IMR-90 (cell line): ENCODE results near the gene KLC4. TPM values are rescaled to one million over a fixed set of nuclear protein-coding genes. Genes with fewer than 3 reads are reported as not detected.

Experiments used
- ATAC-seq: fragments of 200-7000 bp; cut with Tn5 transposase; 2 replicates; pipeline ENCODE4 v1.9.1; 2020; ENCODE audit warnings: low read depth, mild to moderate bottlenecking, moderate library complexity
- BruUV-seq: library from RNA; stranded (reverse); fragments of 400-500 nt; replicated peaks from 2 replicates; lab custom pipeline; 2021; lab: Mats Ljungman, UMichigan
- CTCF ChIA-PET: fragments of 300-600 bp; formaldehyde crosslinking; extraction: SDS; loops from one replicate; lab custom pipeline; 2021; ENCODE audit warnings: antibody characterized with exemption; lab: Yijun Ruan, JAX
- POLR2A ChIA-PET: fragments of 300-600 bp; sonication (Branson Sonifier 250); formaldehyde crosslinking; loops from one replicate; lab custom pipeline; 2022; ENCODE audit warnings: antibody characterized with exemption; ENCODE audit not compliant: unreplicated experiment; lab: Charles Lee
- DNase-seq: peaks from one replicate; pipeline ENCODE4 v3.0.0; 2013
- H2AFZ ChIP-seq: replicated peaks from 2 replicates; pipeline ENCODE3; 2013; ENCODE audit warnings: low read length, mild to moderate bottlenecking; ENCODE audit not compliant: poor library complexity
- H2AK5ac ChIP-seq: 2 replicates; pipeline ENCODE4 v1.6.1; 2013; ENCODE audit warnings: low read depth, low read length, inconsistent platforms
- H2AK9ac ChIP-seq: replicated peaks from 2 replicates; pipeline ENCODE3; 2013; ENCODE audit warnings: mild to moderate bottlenecking, low read depth, low read length, moderate library complexity; ENCODE audit not compliant: poor library complexity
- H2BK120ac ChIP-seq: 2 replicates; pipeline ENCODE4 v1.6.1; 2013; ENCODE audit warnings: low read depth, low read length, inconsistent platforms
- H2BK15ac ChIP-seq: 3 replicates; pipeline ENCODE4 v1.6.1; 2013; ENCODE audit warnings: low read depth, low read length, inconsistent platforms
- H2BK20ac ChIP-seq: 2 replicates; pipeline ENCODE4 v1.6.1; 2013; ENCODE audit warnings: low read depth, mild to moderate bottlenecking, inconsistent platforms, low read length, moderate library complexity
- H2BK5ac ChIP-seq: 2 replicates; pipeline ENCODE4 v1.6.1; 2013; ENCODE audit warnings: mild to moderate bottlenecking, low read depth, low read length, inconsistent platforms; ENCODE audit not compliant: poor library complexity, severe bottlenecking
- H3K14ac ChIP-seq: replicated peaks from 2 replicates; pipeline ENCODE4 v1.6.1; 2013; ENCODE audit warnings: low read depth, low read length, inconsistent platforms
- H3K18ac ChIP-seq: 2 replicates; pipeline ENCODE4 v1.6.1; 2013; ENCODE audit warnings: low read depth, low read length, control low read depth
- H3K23ac ChIP-seq: 2 replicates; pipeline ENCODE4 v1.6.1; 2013; ENCODE audit warnings: low read depth, low read length, inconsistent platforms
- H3K27ac ChIP-seq: 2 replicates; pipeline ENCODE4 v1.5.1; 2013; ENCODE audit warnings: mild to moderate bottlenecking, control low read depth, low read length; ENCODE audit not compliant: insufficient read depth
- H3K27me3 ChIP-seq: 2 replicates; pipeline ENCODE4 v1.6.1; 2013; ENCODE audit warnings: low read length; ENCODE audit not compliant: control insufficient read depth, insufficient read depth
- H3K36me3 ChIP-seq: 2 replicates; pipeline ENCODE4 v1.6.1; 2013; ENCODE audit warnings: low read length, mixed read lengths; ENCODE audit not compliant: control insufficient read depth, insufficient read depth
- H3K4ac ChIP-seq: 2 replicates; pipeline ENCODE4 v1.6.1; 2013; ENCODE audit warnings: low read depth, low read length, inconsistent platforms
- H3K4me1 ChIP-seq: 2 replicates; pipeline ENCODE4 v1.6.1; 2013; ENCODE audit warnings: low read length, mixed read lengths; ENCODE audit not compliant: control insufficient read depth, insufficient read depth
- H3K4me2 ChIP-seq: 2 replicates; pipeline ENCODE4 v1.6.1; 2013; ENCODE audit warnings: low read depth, mild to moderate bottlenecking, control low read depth, low read length, moderate library complexity
- H3K4me3 ChIP-seq: 2 replicates; pipeline ENCODE4 v1.5.1; 2013; ENCODE audit warnings: low read depth, mild to moderate bottlenecking, control low read depth, low read length, moderate library complexity; ENCODE audit not compliant: insufficient read depth
- H3K56ac ChIP-seq: 2 replicates; pipeline ENCODE4 v1.6.1; 2013; ENCODE audit warnings: low read length, inconsistent platforms; ENCODE audit not compliant: insufficient read depth; ENCODE audit errors: extremely low read depth
- H3K79me1 ChIP-seq, 2 experiments: 2 replicates each; pipeline ENCODE4 v1.6.1; 2013; ENCODE audit warnings: low read length in 2 of 2, inconsistent platforms in 1 of 2, low read depth in 1 of 2
- H3K9ac ChIP-seq: 2 replicates; pipeline ENCODE4 v1.6.1; 2013; ENCODE audit warnings: low read depth, low read length, control low read depth
- H3K9me1 ChIP-seq: 2 replicates; pipeline ENCODE4 v1.6.1; 2013; ENCODE audit warnings: low read length, inconsistent platforms; ENCODE audit not compliant: insufficient read depth
- H3K9me3 ChIP-seq: 2 replicates; pipeline ENCODE4 v1.6.1; 2013; ENCODE audit warnings: low read length; ENCODE audit not compliant: control insufficient read depth, insufficient read depth
- H4K20me1 ChIP-seq: 2 replicates; pipeline ENCODE4 v1.6.1; 2013; ENCODE audit warnings: low read length, inconsistent platforms; ENCODE audit not compliant: insufficient read depth
- H4K5ac ChIP-seq: 2 replicates; pipeline ENCODE4 v1.6.1; 2013; ENCODE audit warnings: mild to moderate bottlenecking, low read depth, low read length, control low read depth
- H4K8ac ChIP-seq, 2 experiments: 2 replicates each; pipeline ENCODE4 v1.6.1; 2013; ENCODE audit warnings: low read depth in 2 of 2, low read length in 2 of 2, control low read depth in 1 of 2, inconsistent platforms in 1 of 2
- H4K91ac ChIP-seq: 2 replicates; pipeline ENCODE4 v1.6.1; 2013; ENCODE audit warnings: low read depth, low read length, inconsistent platforms; ENCODE audit not compliant: insufficient read depth
- CEBPB ChIP-seq: IDR thresholded peaks from 2 replicates; pipeline ENCODE4 v1.6.1; 2012; ENCODE audit warnings: low read depth, low read length, improper control_type of control experiment
- CTCF ChIP-seq: conservative IDR thresholded peaks from 2 replicates; pipeline ENCODE4 v1.5.1; 2012; ENCODE audit warnings: mild to moderate bottlenecking, low read depth, low read length, improper control_type of control experiment
- FOS ChIP-seq: fragments of 150-350 bp; IDR thresholded peaks from 2 replicates; pipeline ENCODE4 v1.6.1; 2016; ENCODE audit warnings: low read depth, low read length
- MAFK ChIP-seq: IDR thresholded peaks from 2 replicates; pipeline ENCODE4 v1.6.1; 2012; ENCODE audit warnings: low read depth, low read length, improper control_type of control experiment
- MAZ ChIP-seq: IDR thresholded peaks from 2 replicates; pipeline ENCODE4 v1.6.1; 2012; ENCODE audit warnings: low read depth, mild to moderate bottlenecking, low read length, improper control_type of control experiment, moderate library complexity, borderline replicate concordance
- MXI1 ChIP-seq: IDR thresholded peaks from 2 replicates; pipeline ENCODE4 v1.6.1; 2012; ENCODE audit warnings: low read depth, mild to moderate bottlenecking, low read length, moderate library complexity, borderline replicate concordance
- POLR2A ChIP-seq: IDR thresholded peaks from 2 replicates; pipeline ENCODE4 v1.6.1; 2012; ENCODE audit warnings: mild to moderate bottlenecking, low read depth, low read length
- RCOR1 ChIP-seq: IDR thresholded peaks from 2 replicates; pipeline ENCODE4 v1.6.1; 2012; ENCODE audit warnings: mild to moderate bottlenecking, low read length, improper control_type of control experiment; ENCODE audit not compliant: insufficient replicate concordance
- RFX5 ChIP-seq: IDR thresholded peaks from 2 replicates; pipeline ENCODE4 v1.8.0; 2012; ENCODE audit warnings: low read depth, mild to moderate bottlenecking, low read length, moderate library complexity
- SMC3 ChIP-seq: fragments of 150-350 bp; IDR thresholded peaks from 2 replicates; pipeline ENCODE4 v1.6.1; 2016; ENCODE audit warnings: low read depth, mild to moderate bottlenecking, antibody characterized with exemption, low read length, moderate library complexity
- USF2 ChIP-seq: fragments of 150-350 bp; IDR thresholded peaks from 2 replicates; pipeline ENCODE4 v1.6.1; 2017; ENCODE audit warnings: mild to moderate bottlenecking, antibody characterized with exemption, low read length, low read depth
- WGBS, 2 experiments: methylation state at CpG; one replicate each; pipeline versions ENCODE4 v1.1.5 to v1.1.7; 2013; ENCODE audit warnings: missing lambda C conversion rate in 2 of 2; ENCODE audit not compliant: insufficient read length in 1 of 2; ENCODE audit errors: extremely low coverage in 2 of 2; 5-methylcytosine and 5-hydroxymethylcytosine counted together
- dilution Hi-C: fragments of 300-500 bp; cut with HindIII; formaldehyde crosslinking; loops from one replicate; pipeline ENCODE4 v1.14.3; 2018; ENCODE audit warnings: low sequenced_read_pairs; ENCODE audit not compliant: unreplicated experiment
- in situ Hi-C: fragments of 300-500 bp; cut with MboI; formaldehyde crosslinking; loops from 3 replicates; pipeline ENCODE4 v1.14.3; 2019; ENCODE audit warnings: low sequenced_read_pairs, inconsistent platforms, mixed read lengths
- intact Hi-C: fragments of 100-400 bp; cut with micrococcal nuclease; formaldehyde crosslinking; loops from 2 replicates; pipeline ENCODE4 v1.10.0; 2022
- polyA plus RNA-seq, 3 experiments: library from polyadenylated mRNA; depleted of rRNA; stranded (reverse); fragments of >200 nt; gene quantifications; 2 replicates each; pipeline ENCODE4 v1.2.3, GENCODE V29; 2012; ENCODE audit warnings: low replicate concordance in 1 of 3
- total RNA-seq: library from RNA; depleted of rRNA; stranded (reverse); fragments of >200 nt; gene quantifications from 2 replicates; pipeline ENCODE4 v1.2.3, GENCODE V29; 2012
- TF ChIP-seq, protein P1 (sequence below): fragments of 150-350 bp; IDR thresholded peaks from 2 replicates; pipeline ENCODE4 v1.6.1; 2016; ENCODE audit warnings: low read depth, mild to moderate bottlenecking, low read length, moderate library complexity, borderline replicate concordance

KLC4 gene
- total and polyA plus RNA-seq, 2 of the 4 experiments (the other 2 are of a cell fraction) = 10.9 to 13.0 TPM

- no peak for TF ChIP-seq SMC3
- TF ChIP-seq FOS = no peak
Observed at GRCh38 chr6:43095939-43096338, 36.5 kb downstream of the KLC4 start (continued).

GRCh38 chr6:43096451-43097097 lies 37.1 kb downstream of the KLC4 start:
- H2AK5ac ChIP-seq = peak overlapping the region; percentile 68; the same call in 1 of the 2 replicates
- H3K36me3 ChIP-seq = no peaks in the 10 kb centered on the region
- no peaks in the 10 kb centered on the region for H3K9me3 ChIP-seq
- no peak overlapping the region for H3K9ac ChIP-seq
- peak overlapping the region; percentile 1 for H2AK9ac ChIP-seq
- H3K4me3 ChIP-seq = no peak overlapping the region
- H3K18ac ChIP-seq = peak overlapping the region; percentile 15
- dilution Hi-C loops (no loop called here), in situ Hi-C loops (no loop called here), intact Hi-C loops (no loop called here)
- H3K9me1 ChIP-seq = peaks cover 21% of the 10 kb centered on the region
- ChIA-PET POLR2A (interaction anchor here (0.6 kb wide), 1 partner anchor 236 kb away, joined by 8 read pairs; no protein-coding TSS in a partner anchor), CTCF (interaction anchor here (1.0 kb wide), 1 partner anchor 47 kb away, joined by 3 read pairs; no protein-coding TSS in a partner anchor)
- no peaks in the 10 kb centered on the region for H3K27me3 ChIP-seq
- H2AFZ ChIP-seq = peak overlapping the region; percentile 75
- ATAC-seq = peak; percentile 88
- H4K8ac ChIP-seq = peak overlapping the region in 1 of 2 experiments; percentile 45; a peak in 2 of 4 replicates
- peak overlapping the region; percentile 74 for H3K23ac ChIP-seq
- no peak overlapping the region for H3K56ac ChIP-seq
- H3K4ac ChIP-seq = peak overlapping the region; percentile 83
- H4K91ac ChIP-seq = peak overlapping the region; percentile 61; the same call in 1 of the 2 replicates
- H2BK15ac ChIP-seq = peak overlapping the region; percentile 1; the same call in 1 of the 3 replicates
- peak overlapping the region; percentile 42 for H2BK120ac ChIP-seq
- peaks cover 44% of the 10 kb centered on the region for H4K20me1 ChIP-seq
- H2BK20ac ChIP-seq = peak overlapping the region; percentile 59; the same call in 1 of the 2 replicates
- peak overlapping the region; percentile 38 for H3K4me2 ChIP-seq
- no TSS peak for BruUV-seq
- WGBS, 2 experiments = 20% methylated on average over 1 of the region's 8 CpGs; no CpG with 5 or more reads in 1 of the 2 experiments
- peak; percentile 81 for DNase-seq
- H2BK5ac ChIP-seq = peak overlapping the region; percentile 63
- peak overlapping the region; percentile 70 for H3K27ac ChIP-seq
- H4K5ac ChIP-seq = peak overlapping the region; percentile 4; the same call in 1 of the 2 replicates
- H3K4me1 ChIP-seq = peaks cover 23% of the 10 kb centered on the region
- peaks cover 31 to 77% of the 10 kb centered on the region in 2 experiments for H3K79me1 ChIP-seq
- H3K14ac ChIP-seq = peak overlapping the region; percentile 71
- no peak for TF ChIP-seq USF2
- TF ChIP-seq CEBPB = peak; percentile 36; the same call in 1 of the 2 replicates
- TF ChIP-seq POLR2A = no peak
- TF ChIP-seq MAZ = no peak
- no peak for TF ChIP-seq RFX5
- no peak for TF ChIP-seq RCOR1
- TF ChIP-seq MAFK = peak; percentile 9; the same call in 1 of the 2 replicates
- TF ChIP-seq, protein P1, sequence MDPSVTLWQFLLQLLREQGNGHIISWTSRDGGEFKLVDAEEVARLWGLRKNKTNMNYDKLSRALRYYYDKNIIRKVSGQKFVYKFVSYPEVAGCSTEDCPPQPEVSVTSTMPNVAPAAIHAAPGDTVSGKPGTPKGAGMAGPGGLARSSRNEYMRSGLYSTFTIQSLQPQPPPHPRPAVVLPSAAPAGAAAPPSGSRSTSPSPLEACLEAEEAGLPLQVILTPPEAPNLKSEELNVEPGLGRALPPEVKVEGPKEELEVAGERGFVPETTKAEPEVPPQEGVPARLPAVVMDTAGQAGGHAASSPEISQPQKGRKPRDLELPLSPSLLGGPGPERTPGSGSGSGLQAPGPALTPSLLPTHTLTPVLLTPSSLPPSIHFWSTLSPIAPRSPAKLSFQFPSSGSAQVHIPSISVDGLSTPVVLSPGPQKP = no peak
- TF ChIP-seq CTCF = no peak
- no peak for TF ChIP-seq MXI1
